Sigmoid colon (tissue), 7 donors: ENCODE data around the gene SLC15A1. TPM values are rescaled to one million over a fixed set of nuclear protein-coding genes. Genes with fewer than 3 reads are reported as not detected.

Experiments used
- DNase-seq: peaks from one replicate; pipeline ENCODE4 v3.0.0-alpha.2; 2019
- H3K27ac ChIP-seq, 4 donors: fragments of 200-600 bp; sonication (generic); one replicate each; pipeline ENCODE4 v1.5.1; 2016 to 2019; ENCODE audit warnings: mild to moderate bottlenecking in 1 of 4
- H3K27me3 ChIP-seq, 3 donors: fragments of 200-600 bp; sonication (generic); one replicate each; pipeline ENCODE4 v1.5.1; 2019; ENCODE audit warnings: mild to moderate bottlenecking in 1 of 3
- H3K36me3 ChIP-seq, 4 donors: fragments of 200-600 bp; sonication (generic); one replicate each; pipeline ENCODE4 v1.5.1; 2016 to 2019
- H3K4me1 ChIP-seq, 4 donors: fragments of 200-600 bp; sonication (generic); one replicate each; pipeline ENCODE4 v1.5.1; 2017 to 2019
- H3K4me3 ChIP-seq, 4 donors: fragments of 200-600 bp; sonication (generic); one replicate each; pipeline ENCODE4 v1.5.1; 2017 to 2019; ENCODE audit warnings: mild to moderate bottlenecking in 2 of 4, moderate library complexity in 1 of 4
- H3K9me3 ChIP-seq, 4 donors: fragments of 200-600 bp in 3 of 4; sonication (generic) in 3 of 4; one replicate each; pipeline versions ENCODE4 v1.5.1 to v1.6.1; 2013 to 2019
- EP300 ChIP-seq, 4 donors: sonication (generic); formaldehyde crosslinking; IDR thresholded peaks; one replicate each; pipeline ENCODE4 v1.6.1; 2017; ENCODE audit warnings: antibody characterized with exemption in 4 of 4
- POLR2A ChIP-seq, 2 donors: fragments of 450-650 bp; IDR thresholded peaks; one replicate each; pipeline ENCODE4 v1.6.1; 2016; ENCODE audit warnings: antibody characterized with exemption in 2 of 2, mild to moderate bottlenecking in 2 of 2, moderate library complexity in 2 of 2
- POLR2AphosphoS5 ChIP-seq, 4 donors: sonication (generic); formaldehyde crosslinking; IDR thresholded peaks; one replicate each; pipeline ENCODE4 v1.6.1; 2017; ENCODE audit warnings: antibody characterized with exemption in 4 of 4
- WGBS, 2 donors: extraction: QIAGEN DNeasy Blood & Tissue Kit; methylation state at CpG; one replicate each; pipeline ENCODE4 v1.1.7; 2013; 5-methylcytosine and 5-hydroxymethylcytosine counted together
- intact Hi-C: fragments of 100-400 bp; cut with DNase I; formaldehyde crosslinking; loops from one replicate; pipeline ENCODE4 v1.15.1; 2023
- polyA plus RNA-seq, 3 donors: library from polyadenylated mRNA; stranded (reverse); fragments of 200-250 nt; gene quantifications; one replicate each; pipeline ENCODE4 v1.2.3, GENCODE V29; 2013
- total RNA-seq, 4 donors: library from RNA; depleted of rRNA; stranded (reverse); fragments of >200 nt; gene quantifications; one replicate each; pipeline ENCODE4 v1.1.0, GENCODE V29; 2016
- TF ChIP-seq, protein P1 (sequence below), 4 experiments: fragments of 450-650 bp in 3 of 4; fragments of 200-600 bp in 1 of 4; IDR thresholded peaks; one replicate each; pipeline ENCODE4 v1.5.1; 2016 to 2019; ENCODE audit warnings: antibody characterized with exemption in 4 of 4, mild to moderate bottlenecking in 3 of 4, moderate library complexity in 2 of 4
- donor health status: healthy with polysubstance abuse.
- donor health status: Bipolar disorder and iron deficiency.
- donor health status: healthy.

SLC15A1 gene
- total and polyA plus RNA-seq, 7 donors: under 0.01 to 11.1 (median 2.1) TPM; not detected in 2

DNA sequence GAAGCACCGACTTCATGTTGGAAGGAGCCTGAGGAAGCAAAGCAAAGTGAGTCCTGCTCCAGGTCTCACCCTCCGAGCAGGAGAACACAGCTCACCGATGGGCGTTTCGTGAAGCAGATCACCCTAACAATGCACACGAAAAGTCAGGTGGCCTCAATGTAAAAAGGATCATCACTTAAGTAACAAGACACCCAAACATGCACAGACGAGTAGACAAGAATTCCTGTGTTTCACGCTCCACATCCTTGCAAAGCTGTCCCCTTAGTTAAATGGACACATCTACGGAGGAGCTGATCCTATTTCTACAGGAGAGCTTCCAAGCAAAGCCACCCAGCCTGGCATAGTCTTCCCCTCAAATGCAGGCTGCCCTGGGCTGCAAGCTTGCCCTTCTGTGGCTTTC lies 66.2 kb downstream of the SLC15A1 start:
- 92% methylated on average over 9 of the region's 9 CpGs for WGBS, 2 donors
- no peak for DNase-seq
- intact Hi-C loops: no loop called here
- H3K27ac ChIP-seq: no peak overlapping the region
- H3K4me1 ChIP-seq: no peaks in the 10 kb centered on the region
- no peak overlapping the region for H3K4me3 ChIP-seq
- TF ChIP-seq EP300 (IDR thresholded peaks at IDR 0.05) (no peak), POLR2AphosphoS5 (IDR thresholded peaks at IDR 0.05) (no peak), POLR2A (IDR thresholded peaks at IDR 0.05) (no peak)
- TF ChIP-seq, protein P1, sequence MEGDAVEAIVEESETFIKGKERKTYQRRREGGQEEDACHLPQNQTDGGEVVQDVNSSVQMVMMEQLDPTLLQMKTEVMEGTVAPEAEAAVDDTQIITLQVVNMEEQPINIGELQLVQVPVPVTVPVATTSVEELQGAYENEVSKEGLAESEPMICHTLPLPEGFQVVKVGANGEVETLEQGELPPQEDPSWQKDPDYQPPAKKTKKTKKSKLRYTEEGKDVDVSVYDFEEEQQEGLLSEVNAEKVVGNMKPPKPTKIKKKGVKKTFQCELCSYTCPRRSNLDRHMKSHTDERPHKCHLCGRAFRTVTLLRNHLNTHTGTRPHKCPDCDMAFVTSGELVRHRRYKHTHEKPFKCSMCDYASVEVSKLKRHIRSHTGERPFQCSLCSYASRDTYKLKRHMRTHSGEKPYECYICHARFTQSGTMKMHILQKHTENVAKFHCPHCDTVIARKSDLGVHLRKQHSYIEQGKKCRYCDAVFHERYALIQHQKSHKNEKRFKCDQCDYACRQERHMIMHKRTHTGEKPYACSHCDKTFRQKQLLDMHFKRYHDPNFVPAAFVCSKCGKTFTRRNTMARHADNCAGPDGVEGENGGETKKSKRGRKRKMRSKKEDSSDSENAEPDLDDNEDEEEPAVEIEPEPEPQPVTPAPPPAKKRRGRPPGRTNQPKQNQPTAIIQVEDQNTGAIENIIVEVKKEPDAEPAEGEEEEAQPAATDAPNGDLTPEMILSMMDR (IDR thresholded peaks at IDR 0.05): no peak
- H3K9me3 ChIP-seq: no peaks in the 10 kb centered on the region
- no peaks in the 10 kb centered on the region for H3K36me3 ChIP-seq
- H3K27me3 ChIP-seq: no peaks in the 10 kb centered on the region

DNA sequence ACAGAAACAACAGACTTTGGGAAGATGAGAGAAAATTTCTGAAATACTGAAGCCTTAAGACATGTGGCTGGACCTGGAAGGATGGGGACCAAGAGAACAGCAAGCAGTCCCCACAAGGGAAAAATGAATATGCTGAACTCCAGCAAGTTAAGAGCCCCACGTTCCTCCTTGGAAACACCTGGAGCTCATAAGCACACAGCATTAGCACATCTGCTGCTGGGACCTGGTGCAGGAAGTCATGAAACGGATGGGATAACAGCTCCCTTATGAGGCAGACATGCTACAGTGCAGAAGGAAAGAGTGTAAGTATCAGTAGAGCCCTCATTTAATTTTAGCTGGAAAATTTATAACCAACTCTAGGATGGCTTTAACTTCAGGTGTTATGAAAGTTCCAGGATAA lies 67.3 kb downstream of the SLC15A1 start:
- DNase-seq: no peak
- Histone ChIP-seq H3K27ac (no peak overlapping the region), H3K9me3 (no peaks in the 10 kb centered on the region), H3K27me3 (no peaks in the 10 kb centered on the region), H3K4me1 (no peaks in the 10 kb centered on the region), H3K36me3 (no peaks in the 10 kb centered on the region), H3K4me3 (no peak overlapping the region)
- WGBS, 2 donors: 44 to 55% methylated on average over 2 of the region's 2 CpGs
- TF ChIP-seq, protein P1 (IDR thresholded peaks at IDR 0.05): no peak
- TF ChIP-seq POLR2AphosphoS5 (IDR thresholded peaks at IDR 0.05) (no peak), POLR2A (IDR thresholded peaks at IDR 0.05) (no peak), EP300 (IDR thresholded peaks at IDR 0.05) (no peak)
- intact Hi-C loops: no loop called here

DNA sequence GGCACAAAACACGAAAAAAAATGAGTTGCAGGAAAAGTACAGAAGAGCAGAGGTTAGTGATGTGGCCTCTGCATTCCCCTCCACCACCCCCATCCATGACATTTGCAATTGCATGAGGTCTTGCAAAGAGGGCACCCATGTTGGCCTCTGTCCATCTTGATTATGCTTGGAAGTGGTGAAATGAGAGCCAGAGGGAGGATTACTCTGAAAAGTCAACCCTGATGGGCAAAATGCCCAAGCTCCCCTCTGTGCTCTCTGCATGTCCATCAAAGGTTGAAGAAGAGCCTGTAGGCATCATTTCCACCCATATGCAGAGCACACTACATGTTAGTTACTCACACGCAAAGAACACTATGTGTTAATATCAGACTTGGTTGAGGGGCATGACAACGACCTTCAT lies 71.4 kb downstream of the SLC15A1 start:
- TF ChIP-seq POLR2AphosphoS5 (IDR thresholded peaks at IDR 0.05) (no peak), POLR2A (IDR thresholded peaks at IDR 0.05) (no peak), EP300 (IDR thresholded peaks at IDR 0.05) (no peak)
- TF ChIP-seq, protein P1 (IDR thresholded peaks at IDR 0.05): no peak
- H3K9me3 ChIP-seq: no peaks in the 10 kb centered on the region
- no peak overlapping the region for H3K27ac ChIP-seq
- H3K4me3 ChIP-seq: no peak overlapping the region
- peaks cover 0 to 4% (median 0%) of the 10 kb centered on the region in 4 donors for H3K4me1 ChIP-seq
- H3K27me3 ChIP-seq: no peaks in the 10 kb centered on the region
- 87 to 88% methylated on average over 3 of the region's 3 CpGs for WGBS, 2 donors
- no peak for DNase-seq
- no peaks in the 10 kb centered on the region for H3K36me3 ChIP-seq
- intact Hi-C loops: no loop called here

DNA sequence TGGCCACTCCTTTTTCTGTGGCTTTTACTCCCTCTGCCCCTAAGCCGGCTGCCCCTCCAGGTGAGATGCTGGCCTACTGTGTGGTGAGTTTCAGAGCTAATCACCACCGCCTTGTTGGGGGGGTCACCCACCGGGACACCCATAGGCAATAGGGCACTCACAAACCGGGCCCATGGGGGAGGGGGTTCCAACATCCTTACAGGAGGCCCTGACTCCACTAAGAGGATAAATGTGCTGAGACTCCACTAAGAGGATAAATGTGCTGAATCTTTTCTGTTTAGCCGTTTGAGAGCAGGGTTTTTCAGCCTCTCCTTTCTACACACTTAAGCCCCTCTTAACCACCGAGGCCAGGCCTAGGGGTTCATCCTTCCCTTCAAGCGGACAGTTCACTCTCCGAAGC lies 73.7 kb downstream of the SLC15A1 start:
- TF ChIP-seq POLR2A (IDR thresholded peaks at IDR 0.05): no peak
- no peak for TF ChIP-seq EP300 (IDR thresholded peaks at IDR 0.05)
- TF ChIP-seq, protein P1 (IDR thresholded peaks at IDR 0.05): no peak
- TF ChIP-seq POLR2AphosphoS5 (IDR thresholded peaks at IDR 0.05): no peak
- Histone ChIP-seq H3K36me3 (no peaks in the 10 kb centered on the region), H3K27me3 (no peaks in the 10 kb centered on the region), H3K9me3 (no peaks in the 10 kb centered on the region), H3K27ac (no peak overlapping the region), H3K4me3 (no peak overlapping the region), H3K4me1 (peaks cover 0 to 4% (median 0%) of the 10 kb centered on the region in 4 donors)
- 93% methylated on average over 8 of the region's 8 CpGs for WGBS, 2 donors
- intact Hi-C loops: no loop called here
- no peak for DNase-seq

DNA sequence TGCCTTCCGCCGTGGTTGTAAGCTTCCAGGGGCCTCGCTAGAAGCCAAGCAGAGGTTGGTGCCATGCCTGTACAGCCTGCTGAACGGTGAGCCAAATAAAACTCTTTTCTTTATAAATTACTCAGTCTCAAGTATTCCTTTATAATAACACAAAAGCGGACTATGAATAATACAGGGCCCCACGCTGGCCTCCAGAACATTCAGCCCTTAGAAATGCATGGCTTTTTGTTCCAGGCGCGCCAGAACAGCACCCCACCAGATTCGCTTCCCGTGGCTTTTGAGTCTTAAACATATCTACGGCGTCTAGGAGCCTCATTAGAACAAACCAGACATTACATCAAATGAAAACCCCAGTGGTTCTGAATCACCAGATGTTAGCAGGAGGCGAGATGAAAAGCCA lies 75.1 kb downstream of the SLC15A1 start:
- Histone ChIP-seq H3K27ac (peak overlapping the region in 1 of 4 donors; percentile 27), H3K9me3 (no peaks in the 10 kb centered on the region), H3K36me3 (no peaks in the 10 kb centered on the region), H3K4me3 (no peak overlapping the region), H3K4me1 (peaks cover 0 to 11% (median 3%) of the 10 kb centered on the region in 4 donors), H3K27me3 (no peaks in the 10 kb centered on the region)
- intact Hi-C loops: no loop called here
- TF ChIP-seq EP300 (IDR thresholded peaks at IDR 0.05) (no peak), POLR2A (IDR thresholded peaks at IDR 0.05) (no peak), POLR2AphosphoS5 (IDR thresholded peaks at IDR 0.05) (no peak)
- TF ChIP-seq, protein P1 (IDR thresholded peaks at IDR 0.05): no peak
- DNase-seq: no peak
- 89% methylated on average over 13 of the region's 13 CpGs for WGBS, 2 donors
